SK-N-SH (cell line): Measurements from ENCODE around the gene HMGXB4. TPM values are rescaled to one million over a fixed set of nuclear protein-coding genes. Genes with fewer than 3 reads are reported as not detected.

Source experiments
- CTCF ChIA-PET: fragments of 300-600, 350-600 bp; formaldehyde crosslinking; extraction: SDS; loops from one replicate; lab custom pipeline; 2021; lab: Yijun Ruan, JAX
- POLR2A ChIA-PET: fragments of 350-600 bp; sonication (Branson Sonifier 250); formaldehyde crosslinking; extraction: SDS; loops from one replicate; lab custom pipeline; 2020; ENCODE audit warnings: antibody characterized with exemption, inconsistent platforms; lab: Yijun Ruan, JAX
- DNase-seq: peaks from one replicate; pipeline ENCODE4 v3.0.0; 2012
- H2AFZ ChIP-seq: fragments of 200-600 bp; sonication (generic); 2 replicates; pipeline ENCODE4 v1.8.1; 2016; ENCODE audit warnings: antibody characterized with exemption, mild to moderate bottlenecking, low read depth
- H3F3A ChIP-seq: fragments of 200-600 bp; sonication (generic); replicated peaks from 2 replicates; pipeline ENCODE3; 2016; ENCODE audit warnings: antibody characterized with exemption, mild to moderate bottlenecking; ENCODE audit not compliant: insufficient read depth
- H3K27ac ChIP-seq, 2 experiments: fragments of 200-500 bp in 1 of 2; fragments of 200-600 bp in 1 of 2; sonication (Bioruptor generic) in 1 of 2; sonication (generic), shearing (Covaris generic) in 1 of 2; 2 replicates each; pipeline versions ENCODE4 v1.5.1 to v1.6.1; 2014 to 2016; ENCODE audit warnings: low read depth in 2 of 2, inconsistent platforms in 1 of 2, low read length in 1 of 2, mild to moderate bottlenecking in 1 of 2, mixed read lengths in 1 of 2
- H3K27me3 ChIP-seq: fragments of 200-600 bp; sonication (generic), shearing (Covaris generic); 2 replicates; pipeline ENCODE4 v1.6.1; 2016; ENCODE audit warnings: mixed run types; ENCODE audit not compliant: insufficient read depth
- H3K36me3 ChIP-seq, 2 experiments: fragments of 200-500 bp in 1 of 2; fragments of 200-600 bp in 1 of 2; sonication (Bioruptor generic) in 1 of 2; sonication (generic) in 1 of 2; replicated peaks in 1 of 2; 2 replicates each; pipeline versions ENCODE3 to v1.5.1; 2014 to 2016; ENCODE audit warnings: low read length in 1 of 2, mild to moderate bottlenecking in 1 of 2; ENCODE audit not compliant: insufficient read depth in 2 of 2, control insufficient read depth in 1 of 2
- H3K4me1 ChIP-seq, 2 experiments: fragments of 200-500 bp in 1 of 2; fragments of 200-600 bp in 1 of 2; sonication (Bioruptor generic) in 1 of 2; sonication (generic), shearing (Covaris generic) in 1 of 2; 2 replicates each; pipeline versions ENCODE4 v1.5.1 to v1.6.1; 2014 to 2016; ENCODE audit warnings: low read depth in 1 of 2, low read length in 1 of 2, mixed run types in 1 of 2; ENCODE audit not compliant: insufficient read depth in 2 of 2, control insufficient read depth in 1 of 2
- H3K4me2 ChIP-seq: fragments of 200-600 bp; sonication (generic), shearing (Covaris generic); 2 replicates; pipeline ENCODE4 v1.6.1; 2017; ENCODE audit warnings: mixed run types
- H3K4me3 ChIP-seq, 2 experiments: fragments of 200-500 bp in 1 of 2; fragments of 200-600 bp in 1 of 2; sonication (Bioruptor generic) in 1 of 2; sonication (generic), shearing (Covaris generic) in 1 of 2; 2 replicates each; pipeline versions ENCODE4 v1.5.1 to v1.8.1; 2014 to 2016; ENCODE audit warnings: low read depth in 2 of 2, inconsistent platforms in 1 of 2, low read length in 1 of 2, mild to moderate bottlenecking in 1 of 2, mixed read lengths in 1 of 2, moderate library complexity in 1 of 2
- H3K79me2 ChIP-seq: fragments of 200-600 bp; sonication (generic); 2 replicates; pipeline ENCODE4 v1.8.1; 2017; ENCODE audit warnings: mild to moderate bottlenecking; ENCODE audit not compliant: insufficient read depth
- H3K9ac ChIP-seq: fragments of 200-600 bp; sonication (generic); 2 replicates; pipeline ENCODE4 v1.6.1; 2017; ENCODE audit warnings: mixed run types
- H3K9me2 ChIP-seq: fragments of 200-600 bp; sonication (generic); 2 replicates; pipeline ENCODE4 v1.6.1; 2017; ENCODE audit warnings: mixed run types
- H3K9me3 ChIP-seq: fragments of 200-600 bp; sonication (generic); 2 replicates; pipeline ENCODE4 v1.6.1; 2017; ENCODE audit warnings: mixed run types, mild to moderate bottlenecking, moderate library complexity
- H4K20me1 ChIP-seq: fragments of 200-600 bp; sonication (generic); 2 replicates; pipeline ENCODE4 v1.6.1; 2017; ENCODE audit warnings: mild to moderate bottlenecking, mixed run types; ENCODE audit not compliant: insufficient read depth
- ELF1 ChIP-seq: IDR thresholded peaks from 2 replicates; pipeline ENCODE4 v1.4.0; 2012
- FOSL2 ChIP-seq: IDR thresholded peaks from 2 replicates; pipeline ENCODE4 v1.4.0; 2012; ENCODE audit warnings: low read depth, mild to moderate bottlenecking, moderate library complexity, borderline replicate concordance
- GABPA ChIP-seq: IDR thresholded peaks from 2 replicates; pipeline ENCODE4 v1.4.0; 2012; ENCODE audit warnings: low read depth, mild to moderate bottlenecking
- MAX ChIP-seq: IDR thresholded peaks from 2 replicates; pipeline ENCODE4 v1.4.0; 2012; ENCODE audit warnings: low read depth
- MXI1 ChIP-seq: IDR thresholded peaks from 2 replicates; pipeline ENCODE4 v1.6.1; 2012; ENCODE audit warnings: mild to moderate bottlenecking, low read depth, low read length, improper control_type of control experiment
- POLR2AphosphoS5 ChIP-seq: IDR thresholded peaks from 2 replicates; pipeline ENCODE4 v1.6.1; 2012; ENCODE audit warnings: low read depth, low read length
- RCOR1 ChIP-seq: fragments of 150-350 bp; IDR thresholded peaks from 2 replicates; pipeline ENCODE4 v1.6.1; 2017; ENCODE audit warnings: antibody characterized with exemption, low read length
- REST ChIP-seq: IDR thresholded peaks from 2 replicates; pipeline ENCODE4 v1.6.1; 2012; ENCODE audit warnings: mild to moderate bottlenecking, low read depth, low read length, moderate library complexity
- TAF1 ChIP-seq: IDR thresholded peaks from 2 replicates; pipeline ENCODE4 v1.6.1; 2012; ENCODE audit warnings: low read depth, mild to moderate bottlenecking, low read length, moderate library complexity, borderline replicate concordance
- TCF12 ChIP-seq: IDR thresholded peaks from 2 replicates; pipeline ENCODE4 v1.4.0; 2012
- TEAD4 ChIP-seq: IDR thresholded peaks from 2 replicates; pipeline ENCODE4 v1.4.0; 2012; ENCODE audit warnings: mild to moderate bottlenecking, borderline replicate concordance; ENCODE audit not compliant: insufficient read depth
- WGBS: methylation state at CpG from one replicate; pipeline ENCODE4 v1.1.6; 2017; ENCODE audit warnings: low lambda C conversion rate; 5-methylcytosine and 5-hydroxymethylcytosine counted together
- polyA plus RNA-seq, 3 experiments: library from polyadenylated mRNA; depleted of rRNA; stranded (reverse); fragments of >200 nt; gene quantifications; 2 replicates each; pipeline ENCODE4 v1.2.3, GENCODE V29; 2012

Gene HMGXB4
- polyA plus RNA-seq, 1 of the 3 experiments (the other 2 are of a cell fraction), result 16.5 TPM

- TF ChIP-seq REST (no peak), POLR2AphosphoS5 (no peak), MXI1 (no peak), TAF1 (no peak), TCF12 (no peak), FOSL2 (no peak)
These were observed 3.3 kb upstream of the HMGXB4 start (continued) for GRCh38 chr22:35253946-35254345.

GRCh38 chr22:35257002-35257320, 332 bp upstream of the HMGXB4 start:
- no peaks in the 10 kb centered on the region for H3K9me3 ChIP-seq
- H3K4me1 ChIP-seq, result peaks cover 0 to 5% of the 10 kb centered on the region in 2 experiments; a peak in 2 of 4 replicates
- H3K27ac ChIP-seq, result peak overlapping the region; percentile 68; a peak in 3 of 4 replicates
- peak overlapping the region; percentile 98 for H3K9ac ChIP-seq
- 5% methylated on average over 3 of the region's 3 CpGs for WGBS
- H3K4me3 ChIP-seq, result peak overlapping the region; percentile 90 to 91
- TF ChIP-seq RCOR1 (no peak), GABPA (no peak), MAX (no peak), ELF1 (no peak), TEAD4 (no peak)
- peak; percentile 14 for DNase-seq
- peaks cover 51% of the 10 kb centered on the region for H3K79me2 ChIP-seq
- H3F3A ChIP-seq, result no peaks in the 10 kb centered on the region
- ChIA-PET POLR2A (interaction anchor here (1.3 kb wide), 1 partner anchor 43 kb away, joined by 6 read pairs; the partner anchor contains the start of gene TOM1), CTCF (interaction anchor here (1.4 kb wide), 1 partner anchor 26 kb away, joined by 5 read pairs; no protein-coding TSS in a partner anchor)
- H3K36me3 ChIP-seq, result peaks cover 0 to 10% of the 10 kb centered on the region in 2 experiments
- 0 out of 2 replicates have a peak, but pooled peaks cover 4% of the 10 kb centered on the region for H4K20me1 ChIP-seq
- H3K27me3 ChIP-seq, result no peaks in the 10 kb centered on the region; the same call in 1 of the 2 replicates
- H3K9me2 ChIP-seq, result no peaks in the 10 kb centered on the region
- H2AFZ ChIP-seq, result peak overlapping the region; percentile 96
- H3K4me2 ChIP-seq, result peak overlapping the region; percentile 83
